C4-2B (cell line): ENCODE results near the gene AQP12A.
"Not testable (repeated sequence)": the region's sequence is repeated elsewhere in the genome, so short reads cannot be mapped to it uniquely, and the experiment has no call there.

ENCODE experiments used
- ZFX ChIP-seq: fragments of 450-650 bp; IDR thresholded peaks from 2 replicates; pipeline ENCODE4 v1.6.1; 2017
- TF ChIP-seq, protein P1 (sequence below): fragments of 450-650 bp; conservative IDR thresholded peaks from 2 replicates; pipeline ENCODE4 v1.5.1; 2017; ENCODE audit warnings: mild to moderate bottlenecking

- TF ChIP-seq, protein P1, sequence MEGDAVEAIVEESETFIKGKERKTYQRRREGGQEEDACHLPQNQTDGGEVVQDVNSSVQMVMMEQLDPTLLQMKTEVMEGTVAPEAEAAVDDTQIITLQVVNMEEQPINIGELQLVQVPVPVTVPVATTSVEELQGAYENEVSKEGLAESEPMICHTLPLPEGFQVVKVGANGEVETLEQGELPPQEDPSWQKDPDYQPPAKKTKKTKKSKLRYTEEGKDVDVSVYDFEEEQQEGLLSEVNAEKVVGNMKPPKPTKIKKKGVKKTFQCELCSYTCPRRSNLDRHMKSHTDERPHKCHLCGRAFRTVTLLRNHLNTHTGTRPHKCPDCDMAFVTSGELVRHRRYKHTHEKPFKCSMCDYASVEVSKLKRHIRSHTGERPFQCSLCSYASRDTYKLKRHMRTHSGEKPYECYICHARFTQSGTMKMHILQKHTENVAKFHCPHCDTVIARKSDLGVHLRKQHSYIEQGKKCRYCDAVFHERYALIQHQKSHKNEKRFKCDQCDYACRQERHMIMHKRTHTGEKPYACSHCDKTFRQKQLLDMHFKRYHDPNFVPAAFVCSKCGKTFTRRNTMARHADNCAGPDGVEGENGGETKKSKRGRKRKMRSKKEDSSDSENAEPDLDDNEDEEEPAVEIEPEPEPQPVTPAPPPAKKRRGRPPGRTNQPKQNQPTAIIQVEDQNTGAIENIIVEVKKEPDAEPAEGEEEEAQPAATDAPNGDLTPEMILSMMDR = not testable (repeated sequence)
- TF ChIP-seq ZFX = not testable (repeated sequence)
Observed at GRCh38 chr2:240682431-240683224, 9.0 kb upstream of the AQP12A start, which contains the start of gene AQP12B.
